GM18508 (cell line): ENCODE results near the gene TH.
"Not testable (repeated sequence)": the region's sequence is repeated elsewhere in the genome, so short reads cannot be mapped to it uniquely, and the experiment has no call there.

ENCODE experiments used
- ATAC-seq: cut with Tn5 transposase; IDR thresholded peaks from one replicate; pipeline ENCODE4 v1.9.1; 2021; ENCODE audit warnings: moderate number of reproducible peaks; ENCODE audit not compliant: insufficient read depth, unreplicated experiment

The TH gene

DNA sequence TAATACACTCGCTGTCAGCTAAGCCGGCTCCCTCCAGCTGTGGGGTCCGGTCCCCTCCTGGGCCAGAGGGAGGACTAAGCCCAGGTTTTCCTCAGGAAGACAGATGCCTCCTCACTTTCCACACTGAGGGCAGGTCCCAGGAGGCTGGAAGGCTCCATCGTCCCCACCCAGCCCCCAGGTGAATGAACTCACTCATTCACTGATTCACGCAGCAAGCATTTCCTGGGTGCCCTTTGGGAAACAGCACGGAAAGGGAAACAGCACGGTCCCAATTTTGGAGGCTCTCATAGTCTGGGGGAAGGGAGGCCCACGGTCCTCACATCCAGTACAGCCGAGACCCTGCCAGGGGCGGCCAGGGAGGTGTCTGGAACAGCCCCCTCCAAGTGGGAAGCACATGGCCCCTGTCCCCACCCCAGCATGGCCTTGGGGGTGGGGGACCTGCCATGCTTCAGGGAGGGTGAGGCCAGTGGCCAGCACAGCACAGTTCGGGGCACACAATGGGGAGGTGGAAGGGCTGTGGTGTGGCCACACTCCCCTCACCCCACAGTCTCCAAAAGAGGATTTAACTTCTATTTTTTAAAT is 9.3 kb upstream of the TH start:
- ATAC-seq, result no peak

DNA sequence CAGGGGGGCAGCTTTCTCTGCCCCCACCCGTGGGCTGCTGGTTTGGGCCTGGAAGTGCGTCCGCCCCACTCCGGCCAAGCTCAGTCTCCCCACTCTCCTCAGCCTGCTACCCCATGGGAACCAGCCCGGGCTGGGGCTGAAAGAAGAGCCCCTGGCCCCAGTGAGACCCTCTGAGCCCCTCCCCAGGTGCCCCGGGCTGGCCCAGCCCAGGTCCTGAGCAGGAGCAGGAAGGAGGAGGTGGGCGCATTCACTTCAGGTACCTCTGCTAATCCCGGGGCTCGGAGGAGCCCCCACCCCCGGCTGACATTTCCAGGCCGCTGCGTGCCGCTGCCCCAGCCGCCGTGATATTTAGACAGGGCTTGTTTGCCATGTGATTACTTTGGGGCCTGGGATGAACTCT is 8.7 kb upstream of the TH start:
- ATAC-seq, result no peak

DNA sequence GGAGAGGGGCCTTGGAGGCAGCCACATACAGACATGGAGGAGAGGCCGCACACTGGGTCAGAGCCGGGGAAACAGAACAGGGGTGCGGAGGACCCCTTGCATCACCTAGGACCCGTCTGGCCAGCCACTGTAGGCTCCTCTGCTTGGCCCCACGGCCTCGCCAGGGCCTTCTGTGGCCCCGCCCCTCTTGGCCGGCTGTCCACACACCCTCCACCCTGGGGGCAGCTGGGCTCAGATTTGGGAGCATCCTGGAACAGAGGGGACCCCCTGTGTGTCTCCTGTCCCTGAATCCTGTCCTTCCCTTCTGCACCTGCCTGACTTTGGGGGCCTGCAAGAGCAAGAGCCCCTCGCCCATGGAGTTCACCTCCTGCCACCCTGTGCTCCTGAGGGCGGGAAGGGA is 7.9 kb upstream of the TH start:
- ATAC-seq, result no peak

DNA sequence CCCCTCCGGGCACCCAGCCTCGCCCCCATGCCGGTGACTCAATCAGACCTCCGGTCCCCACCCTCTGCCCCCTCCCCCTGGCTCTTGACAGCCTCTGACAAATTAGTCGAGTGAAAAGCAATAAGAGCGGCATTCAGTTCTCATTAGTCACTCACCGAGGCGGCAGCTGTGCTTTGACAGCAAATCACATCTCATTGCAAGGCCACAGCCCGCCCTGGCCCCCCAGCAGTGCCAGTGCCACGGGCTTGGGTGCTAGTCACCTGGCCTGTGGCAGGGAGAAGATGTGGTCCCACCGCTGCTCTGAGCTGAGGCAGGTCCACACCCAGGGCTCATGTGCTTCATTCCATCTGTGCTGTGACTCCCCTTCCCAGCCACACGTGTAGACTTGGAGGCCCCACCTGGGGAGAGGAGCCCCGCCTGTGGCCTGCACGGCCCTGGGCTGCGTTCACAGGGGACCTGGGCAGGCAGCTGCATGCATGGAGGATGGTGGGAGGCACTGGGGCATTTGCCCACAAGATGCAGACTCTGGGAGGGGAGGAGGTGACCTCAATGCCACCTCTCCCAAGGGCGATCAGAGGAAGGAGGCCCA is 7.4 kb upstream of the TH start:
- no peak for ATAC-seq

DNA sequence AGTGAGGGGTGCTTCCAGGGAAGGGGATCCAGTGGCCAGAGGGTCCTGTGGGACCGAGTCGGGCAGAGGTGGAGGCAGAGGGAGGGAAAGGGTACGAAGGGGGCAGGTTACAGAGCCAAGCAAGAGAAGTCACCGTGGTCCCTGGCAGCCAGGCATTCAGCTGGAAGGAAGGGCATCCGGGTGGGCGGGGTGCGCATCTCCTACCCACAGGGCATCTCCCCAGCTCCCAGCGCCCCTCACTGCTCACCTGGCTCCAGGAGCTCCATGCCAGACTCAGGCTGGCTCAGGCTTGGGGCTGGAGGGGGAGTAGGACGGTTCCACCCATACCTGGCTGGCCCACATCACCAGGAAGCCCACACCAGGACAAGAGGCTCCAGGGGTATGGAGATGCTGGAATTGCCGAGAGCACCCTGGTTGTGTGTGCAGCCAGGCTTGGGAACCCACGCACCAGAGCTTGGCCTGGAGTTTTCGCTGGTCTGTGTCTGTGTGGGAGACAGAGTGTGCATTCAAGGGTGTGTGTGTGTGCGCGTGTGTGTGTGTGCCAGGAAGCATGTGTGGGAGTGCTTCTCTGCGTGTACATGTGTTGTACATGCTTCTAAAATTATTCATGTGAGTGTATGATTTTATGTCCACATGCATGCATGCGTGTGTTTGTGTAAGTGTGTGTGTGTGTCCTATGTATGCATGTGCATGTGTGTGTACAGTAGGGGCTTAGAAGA is 6.6 kb upstream of the TH start:
- not testable (repeated sequence) for ATAC-seq

DNA sequence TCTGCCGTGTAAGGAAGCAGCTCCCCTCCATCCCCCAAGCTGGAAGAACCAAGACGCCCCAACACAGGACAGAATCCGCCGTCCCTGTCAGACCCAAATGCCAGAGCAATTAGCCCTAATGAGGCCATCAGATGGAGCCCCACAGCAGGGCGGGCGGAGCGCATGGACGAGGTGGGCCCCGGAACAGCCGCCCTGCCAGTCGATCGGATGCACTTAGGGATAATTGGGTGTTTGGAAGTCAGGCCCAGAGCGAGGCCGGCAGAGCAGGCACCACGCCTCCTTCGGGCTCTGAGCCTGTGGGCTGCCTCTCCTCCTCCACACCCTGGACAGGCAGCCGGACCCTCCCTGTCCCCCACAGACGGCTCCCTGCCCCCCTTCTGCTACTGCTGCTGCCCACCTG is 5.5 kb upstream of the TH start:
- no peak for ATAC-seq

DNA sequence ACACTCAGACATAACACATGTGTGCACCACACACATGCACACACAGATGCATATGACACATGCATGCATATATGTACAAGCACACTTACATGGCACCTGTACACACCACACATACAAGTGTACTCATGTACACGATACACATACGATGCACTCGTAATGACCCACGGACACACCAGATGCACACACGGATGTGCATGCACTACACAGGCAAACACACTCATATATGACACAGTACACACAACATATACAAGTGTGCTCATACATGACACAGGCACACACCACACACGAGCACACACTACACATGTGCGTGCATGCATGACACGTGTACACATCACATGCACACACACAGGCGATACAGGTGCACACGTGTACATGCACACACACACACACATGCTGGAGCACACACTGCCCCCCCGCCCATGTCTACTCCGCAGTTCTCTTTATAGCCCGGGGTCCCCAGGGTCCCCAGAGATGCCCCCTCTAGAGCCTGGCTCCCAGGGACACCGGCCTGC is 4.8 kb upstream of the TH start:
- ATAC-seq, result no peak

DNA sequence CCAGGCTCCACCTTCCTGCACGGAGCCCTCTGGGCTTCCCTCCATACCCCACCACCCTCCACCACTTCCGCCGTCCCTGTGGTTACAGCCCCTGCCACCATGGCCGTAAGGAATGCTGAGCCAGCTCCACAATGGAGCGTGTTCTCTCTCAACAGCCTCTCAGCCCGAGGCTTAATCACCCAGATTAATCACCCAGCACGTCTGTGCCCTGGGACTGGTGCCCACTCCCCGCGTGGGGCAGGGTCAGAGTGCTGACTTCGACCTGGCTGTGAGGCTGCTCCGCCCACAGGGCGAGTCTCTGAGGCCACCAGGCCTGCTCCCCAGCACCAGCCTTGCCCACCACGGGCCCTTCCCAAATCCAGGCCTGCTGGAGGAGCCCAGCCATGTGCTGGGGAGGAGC is 4.0 kb upstream of the TH start:
- no peak for ATAC-seq

DNA sequence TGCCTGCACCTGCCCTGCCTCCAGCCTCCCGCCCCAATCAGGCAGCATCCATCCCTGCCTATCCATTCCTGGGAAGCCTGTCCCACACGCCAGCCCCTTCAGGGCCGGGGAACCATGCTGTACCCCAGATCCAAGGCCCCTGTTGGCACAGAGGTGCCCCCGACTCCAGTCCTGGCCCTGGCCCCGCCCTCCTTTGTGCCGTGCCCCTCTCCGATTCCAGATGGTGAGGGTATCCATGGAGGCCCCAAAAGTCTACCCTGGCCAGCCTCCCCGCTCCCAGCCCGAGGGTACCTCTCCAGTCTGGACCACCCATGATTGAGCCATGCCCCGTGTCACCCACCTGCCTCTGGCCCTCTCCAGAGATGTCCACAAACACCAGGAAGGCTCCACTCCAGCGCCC is 2.7 kb upstream of the TH start:
- ATAC-seq, result no peak

DNA sequence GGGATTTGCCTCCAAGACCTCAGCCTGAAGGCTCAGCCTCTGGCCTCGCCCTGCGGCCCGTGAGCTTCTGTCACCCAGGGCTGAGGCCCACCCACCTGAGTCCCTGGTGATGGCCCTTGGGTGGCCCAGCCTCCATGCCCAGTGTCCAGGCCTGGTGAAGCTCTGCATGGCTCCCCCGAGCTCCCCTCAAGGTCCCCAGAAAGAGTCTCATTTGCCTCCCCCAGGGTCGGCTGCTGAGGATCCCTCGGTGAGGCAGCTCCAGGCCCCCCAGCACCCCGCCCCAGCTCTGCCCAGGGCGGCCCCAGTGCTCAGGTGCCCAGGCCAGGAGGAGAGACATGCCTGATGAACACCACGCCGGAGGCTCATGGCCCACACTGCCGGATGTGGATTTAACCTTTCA is 2.1 kb upstream of the TH start:
- no peak for ATAC-seq

DNA sequence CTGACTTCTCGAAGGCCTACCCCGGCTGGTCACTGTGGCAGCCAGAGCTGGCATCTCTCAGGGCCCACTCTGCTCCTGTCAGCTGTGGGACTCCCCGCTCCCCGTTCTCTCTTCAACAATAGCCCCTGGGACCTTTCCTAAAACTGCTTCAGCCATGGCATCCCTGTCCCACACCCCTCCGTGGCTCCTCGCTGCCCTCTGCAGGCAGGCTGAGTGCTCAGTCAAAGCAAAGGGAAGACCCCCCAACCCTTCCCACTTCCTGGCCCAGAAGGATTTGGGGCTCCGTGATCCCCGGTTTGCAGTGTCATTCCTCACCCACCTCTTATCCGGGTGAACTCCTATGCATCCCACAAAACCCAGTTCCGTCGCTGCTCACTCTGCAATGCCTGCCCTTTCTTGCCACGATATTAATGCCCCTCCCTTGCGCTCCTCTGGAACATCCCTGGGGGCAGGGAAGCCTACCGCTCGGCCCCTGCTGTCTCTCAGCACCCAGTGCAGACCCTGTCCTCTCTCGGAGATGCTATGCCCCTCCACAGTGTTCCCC is 1.6 kb upstream of the TH start:
- ATAC-seq, result no peak

DNA sequence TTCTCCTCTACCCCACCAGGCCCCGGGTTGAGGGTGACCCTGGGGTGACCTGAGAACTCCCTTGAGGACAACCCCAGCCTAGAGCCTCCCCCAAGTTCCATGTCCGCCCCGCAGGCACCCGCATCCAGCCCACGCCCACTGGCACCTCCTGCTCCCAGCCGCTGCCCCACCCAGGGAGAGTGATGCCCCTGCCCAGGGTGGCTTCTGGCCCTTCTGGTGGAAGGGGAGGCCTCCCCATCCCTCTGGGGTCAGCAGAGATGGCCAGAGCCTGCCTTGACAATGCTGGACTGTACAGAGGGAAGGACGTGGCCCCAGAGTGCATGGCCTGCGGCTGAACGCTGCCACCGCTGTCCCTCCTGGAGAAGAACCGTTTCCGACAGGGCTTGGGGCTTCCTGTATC is 1.1 kb upstream of the TH start:
- no peak for ATAC-seq

DNA sequence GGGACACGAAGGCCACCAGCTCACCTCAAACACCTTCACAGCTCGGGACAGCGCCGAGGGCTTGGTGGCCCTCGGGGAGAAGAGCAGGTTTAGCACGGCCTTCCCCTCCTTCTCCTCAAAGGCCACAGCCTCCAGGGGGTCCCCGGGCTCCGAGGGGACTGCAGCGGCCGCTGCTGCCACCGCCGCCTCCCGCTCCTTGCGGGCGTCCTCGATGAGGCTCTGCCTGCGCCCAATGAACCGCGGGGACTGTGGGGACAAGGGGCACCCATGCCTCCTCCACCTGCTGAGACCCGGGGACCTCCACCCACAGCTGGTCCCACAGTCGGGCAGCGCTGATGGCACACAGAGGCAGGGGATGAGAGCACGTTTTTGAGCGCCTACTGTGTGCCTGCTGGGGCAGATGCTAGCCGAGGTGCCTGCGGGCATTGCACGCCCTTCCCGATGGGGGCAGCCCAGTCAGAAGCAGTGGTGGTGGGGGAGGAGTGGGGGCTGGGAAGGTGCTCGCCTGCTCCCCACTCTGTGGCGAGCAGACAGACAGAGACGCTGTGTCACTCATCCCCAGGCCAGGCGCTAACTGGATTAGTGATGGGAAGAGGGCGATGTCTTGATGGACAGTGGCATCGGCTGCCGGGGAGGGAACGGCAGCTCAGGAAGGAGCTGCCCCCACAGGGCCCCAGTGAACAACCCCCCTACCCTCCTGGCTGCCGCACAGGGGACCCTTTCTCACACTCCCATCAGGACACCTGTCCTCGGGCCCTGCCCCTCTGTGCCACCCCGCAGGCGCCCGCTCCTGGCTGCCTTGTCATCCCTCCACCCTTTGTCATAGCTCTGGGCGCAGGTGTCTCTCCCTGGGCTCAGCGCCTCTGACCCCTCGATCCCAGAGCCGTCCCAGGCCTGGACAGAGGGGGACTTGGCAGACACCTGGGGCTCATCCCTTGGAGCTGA is 1.7 kb downstream of the TH start:
- ATAC-seq, result no peak

DNA sequence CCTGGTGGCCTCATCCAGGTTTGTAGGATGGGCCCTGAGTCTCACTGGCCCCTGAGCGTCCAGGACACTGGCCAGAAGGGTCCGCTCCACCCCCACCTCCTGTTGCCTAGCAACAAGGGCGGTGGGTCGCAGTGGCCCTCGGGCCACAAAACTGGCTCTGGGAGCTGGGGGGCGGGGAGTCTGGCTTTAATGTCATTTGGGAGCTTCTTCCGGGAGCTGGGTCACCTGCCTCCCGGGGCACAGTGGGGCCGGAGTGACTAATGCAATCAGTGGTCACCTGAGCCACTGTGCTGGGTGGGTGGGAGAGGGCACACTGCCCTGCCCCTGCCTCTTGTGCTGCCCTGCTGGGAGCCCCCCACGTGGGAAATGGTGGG is 2.6 kb downstream of the TH start:
- no peak for ATAC-seq

DNA sequence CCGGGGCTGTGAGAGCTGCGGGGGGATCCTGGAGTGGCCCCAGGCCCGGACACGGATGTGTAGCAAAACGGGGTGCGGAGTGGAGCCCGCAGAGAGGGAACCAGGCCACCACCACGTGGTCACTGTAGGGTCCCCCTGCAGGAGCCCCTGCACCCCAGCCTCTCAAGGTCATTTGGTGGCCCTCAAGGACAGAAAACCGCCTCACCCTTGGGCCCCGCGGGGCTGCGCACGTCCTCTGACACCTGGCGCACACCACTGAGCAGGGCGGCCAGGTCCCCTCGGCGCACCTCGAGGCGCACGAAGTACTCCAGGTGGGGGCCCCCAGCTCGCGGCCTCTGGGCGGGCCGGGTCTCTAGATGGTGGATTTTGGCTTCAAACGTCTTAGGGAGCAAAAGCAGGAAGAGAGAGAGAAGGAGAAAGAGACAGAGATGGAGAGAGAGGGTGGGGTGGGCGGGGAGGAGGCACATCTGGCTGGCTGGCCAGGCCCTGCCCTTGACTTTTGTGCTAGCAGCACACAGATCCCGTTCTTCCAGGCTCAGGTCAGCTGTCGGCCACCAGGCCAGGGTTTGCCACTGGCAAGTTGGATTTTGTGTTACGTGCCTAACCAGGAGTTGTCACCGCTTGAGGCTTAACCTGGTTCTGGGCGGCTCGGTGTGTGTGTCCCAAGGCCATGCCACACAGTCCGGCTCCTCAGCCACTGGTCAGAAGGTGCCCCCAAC is 3.2 kb downstream of the TH start:
- ATAC-seq, result no peak

DNA sequence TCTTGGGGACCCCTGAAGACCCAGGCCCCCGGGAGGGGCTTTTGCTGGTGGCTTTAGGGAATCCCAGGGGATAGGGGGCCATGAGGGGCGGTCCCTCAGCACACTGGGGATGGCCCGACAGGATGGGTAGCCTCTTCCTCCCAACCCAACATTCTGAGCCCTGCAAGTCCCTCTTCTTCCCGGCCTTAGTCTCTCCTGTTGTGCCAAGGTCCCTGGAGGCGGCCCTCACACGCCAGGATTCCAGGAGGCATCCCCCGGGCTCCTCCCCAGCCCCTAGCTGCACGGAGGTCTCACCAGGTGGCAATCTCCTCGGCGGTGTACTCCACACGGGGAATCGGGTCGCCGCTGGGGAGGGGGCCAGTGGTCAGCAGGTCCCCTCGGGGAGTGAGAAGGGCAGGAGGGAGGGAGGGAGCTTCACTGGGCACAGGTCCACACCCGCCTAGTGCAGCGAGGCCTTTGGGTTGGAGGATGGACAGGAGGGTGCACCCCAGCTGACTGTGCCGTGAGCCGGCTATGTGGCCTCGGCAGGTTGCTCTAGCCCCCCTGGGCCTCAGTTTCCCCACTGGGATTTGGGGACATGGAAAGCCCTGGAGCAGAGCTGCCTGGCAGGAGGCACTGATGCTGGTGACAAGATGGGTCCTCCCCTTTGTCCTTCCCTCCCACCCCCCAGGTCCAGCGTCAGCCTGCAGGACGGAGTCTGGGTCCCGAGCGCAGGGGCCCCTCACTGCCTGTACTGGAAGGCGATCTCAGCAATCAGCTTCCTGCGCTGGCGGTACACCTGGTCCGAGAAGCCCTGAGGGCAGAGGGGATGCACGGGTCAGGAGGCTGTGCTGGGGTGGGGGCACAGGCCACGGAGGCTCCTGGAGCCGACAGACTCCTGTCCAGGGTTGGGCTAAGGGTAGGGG is 4.2 kb downstream of the TH start:
- no peak for ATAC-seq

DNA sequence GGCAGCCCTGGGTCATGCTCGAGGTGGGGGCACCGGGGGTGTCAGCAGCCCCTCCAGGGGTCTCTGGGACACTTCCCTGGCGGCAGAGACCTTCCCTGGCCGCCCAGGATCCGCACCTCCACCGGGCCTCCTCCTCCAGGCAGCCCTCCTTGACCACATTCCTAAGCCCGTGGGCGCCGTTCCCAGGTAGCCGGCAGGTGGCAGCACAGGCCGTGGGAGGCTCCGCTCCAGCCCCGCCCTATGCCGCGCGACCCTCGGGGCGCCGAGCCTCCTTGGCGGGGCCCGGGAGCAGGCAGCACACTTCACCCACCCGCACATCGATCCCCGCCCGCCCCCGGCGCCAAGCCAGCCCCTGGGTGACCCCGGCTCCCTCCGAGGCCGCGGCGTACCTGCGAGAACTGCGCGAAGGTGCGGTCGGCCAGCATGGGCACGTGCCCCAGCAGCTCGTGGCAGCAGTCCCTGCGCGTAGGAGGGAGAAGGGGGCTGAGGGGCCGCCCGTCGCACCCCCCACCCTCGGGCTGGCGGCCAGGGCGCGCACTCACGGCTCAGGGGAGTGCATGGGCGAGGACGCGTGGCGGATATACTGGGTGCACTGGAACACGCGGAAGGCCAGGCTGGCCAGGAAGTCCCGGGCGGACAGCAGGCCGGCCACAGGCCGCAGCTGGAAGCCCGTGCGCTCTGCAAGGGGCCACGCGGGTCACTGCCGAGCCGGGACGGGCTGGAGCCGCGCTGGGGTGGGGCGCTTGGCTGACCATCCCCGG is 5.3 kb downstream of the TH start:
- ATAC-seq, result no peak

DNA sequence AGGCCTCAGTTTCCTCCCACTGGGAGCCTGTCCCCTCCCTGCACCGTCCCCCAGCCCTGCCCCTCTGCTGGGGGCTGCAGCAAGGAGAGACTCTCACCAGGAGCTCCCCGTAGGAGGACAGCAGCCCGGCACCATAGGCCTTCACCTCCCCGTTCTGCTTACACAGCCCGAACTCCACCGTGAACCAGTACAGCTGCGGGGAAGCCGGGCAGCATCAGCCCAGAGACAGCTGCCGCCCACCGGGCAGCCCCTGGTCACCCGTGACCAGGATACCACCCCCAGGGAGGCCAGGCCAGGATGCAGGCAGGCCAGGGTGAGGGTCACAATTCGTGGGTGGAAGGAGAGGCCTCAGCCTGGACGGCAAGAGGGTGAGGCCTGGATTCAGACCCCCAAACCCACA is 6.0 kb downstream of the TH start:
- no peak for ATAC-seq
